GM21529 (cell line): ENCODE data around the gene USH2A.

ENCODE experiments used
- ATAC-seq: cut with Tn5 transposase; IDR thresholded peaks from one replicate; pipeline ENCODE4 v1.9.1; 2021; ENCODE audit not compliant: unreplicated experiment

Gene USH2A

GRCh38 chr1:215606036-215606435, 817.2 kb downstream of the USH2A start:
- no peak for ATAC-seq

GRCh38 chr1:215605011-215605621, 818.1 kb downstream of the USH2A start:
- ATAC-seq = no peak

- ATAC-seq = no peak
Observed at GRCh38 chr1:215603319-215603718, 819.9 kb downstream of the USH2A start.

GRCh38 chr1:215601276-215601675, 822.0 kb downstream of the USH2A start:
- no peak for ATAC-seq

GRCh38 chr1:215600867-215601266, 822.4 kb downstream of the USH2A start:
- ATAC-seq = no peak

GRCh38 chr1:215600258-215600792, 822.9 kb downstream of the USH2A start:
- no peak for ATAC-seq

- ATAC-seq = no peak
Observed at GRCh38 chr1:215599418-215600074, 823.7 kb downstream of the USH2A start.

- no peak for ATAC-seq
Observed at GRCh38 chr1:215597961-215598360, 825.3 kb downstream of the USH2A start.

GRCh38 chr1:215595231-215595630, 828.0 kb downstream of the USH2A start:
- ATAC-seq = no peak

GRCh38 chr1:215594640-215595039, 828.6 kb downstream of the USH2A start:
- ATAC-seq = no peak

GRCh38 chr1:215590779-215591491, 832.3 kb downstream of the USH2A start:
- ATAC-seq = no peak

- no peak for ATAC-seq
Observed at GRCh38 chr1:215589650-215590435, 833.4 kb downstream of the USH2A start.

- ATAC-seq = no peak
Observed at GRCh38 chr1:215584389-215584788, 838.9 kb downstream of the USH2A start.

GRCh38 chr1:215583185-215583749, 840.0 kb downstream of the USH2A start:
- peak; percentile 70 for ATAC-seq

- no peak for ATAC-seq
Observed at GRCh38 chr1:215581896-215582295, 841.4 kb downstream of the USH2A start.
